HFF-Myc (cell line): ENCODE results near the gene POLR2A.

Experiments
- DNase-seq: peaks from one replicate; pipeline ENCODE4 v3.0.0-alpha.2; 2011; ENCODE audit warnings: low read depth; ENCODE audit errors: extremely low read depth
- H3K4me3 ChIP-seq: replicated peaks from 2 replicates; pipeline ENCODE4 v1.5.1; 2011; ENCODE audit warnings: low read depth, mild to moderate bottlenecking, control low read depth, low read length
- TF ChIP-seq, protein P1 (sequence below): IDR thresholded peaks from 2 replicates; pipeline ENCODE4 v1.5.1; 2012; ENCODE audit warnings: mild to moderate bottlenecking, low read depth, low read length, control low read depth; ENCODE audit errors: missing control alignments

POLR2A gene

GRCh38 chr17:7497636-7498035, 13.5 kb downstream of the POLR2A start:
- TF ChIP-seq, protein P1, sequence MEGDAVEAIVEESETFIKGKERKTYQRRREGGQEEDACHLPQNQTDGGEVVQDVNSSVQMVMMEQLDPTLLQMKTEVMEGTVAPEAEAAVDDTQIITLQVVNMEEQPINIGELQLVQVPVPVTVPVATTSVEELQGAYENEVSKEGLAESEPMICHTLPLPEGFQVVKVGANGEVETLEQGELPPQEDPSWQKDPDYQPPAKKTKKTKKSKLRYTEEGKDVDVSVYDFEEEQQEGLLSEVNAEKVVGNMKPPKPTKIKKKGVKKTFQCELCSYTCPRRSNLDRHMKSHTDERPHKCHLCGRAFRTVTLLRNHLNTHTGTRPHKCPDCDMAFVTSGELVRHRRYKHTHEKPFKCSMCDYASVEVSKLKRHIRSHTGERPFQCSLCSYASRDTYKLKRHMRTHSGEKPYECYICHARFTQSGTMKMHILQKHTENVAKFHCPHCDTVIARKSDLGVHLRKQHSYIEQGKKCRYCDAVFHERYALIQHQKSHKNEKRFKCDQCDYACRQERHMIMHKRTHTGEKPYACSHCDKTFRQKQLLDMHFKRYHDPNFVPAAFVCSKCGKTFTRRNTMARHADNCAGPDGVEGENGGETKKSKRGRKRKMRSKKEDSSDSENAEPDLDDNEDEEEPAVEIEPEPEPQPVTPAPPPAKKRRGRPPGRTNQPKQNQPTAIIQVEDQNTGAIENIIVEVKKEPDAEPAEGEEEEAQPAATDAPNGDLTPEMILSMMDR: no peak
- DNase-seq: no peak
- H3K4me3 ChIP-seq: no peak overlapping the region

DNA sequence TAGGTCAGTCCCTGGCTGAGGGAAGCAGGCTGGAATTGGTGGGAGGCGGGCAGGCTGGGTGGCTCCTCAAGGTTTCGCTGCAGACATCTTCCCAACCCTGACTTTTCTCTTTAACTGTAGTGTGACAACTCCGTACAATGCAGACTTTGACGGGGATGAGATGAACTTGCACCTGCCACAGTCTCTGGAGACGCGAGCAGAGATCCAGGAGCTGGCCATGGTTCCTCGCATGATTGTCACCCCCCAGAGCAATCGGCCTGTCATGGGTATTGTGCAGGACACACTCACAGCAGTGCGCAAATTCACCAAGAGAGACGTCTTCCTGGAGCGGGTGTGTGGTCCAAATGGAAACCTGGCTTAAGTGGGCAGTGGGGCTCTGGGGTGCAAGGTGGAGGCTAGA, 15.0 kb downstream of the POLR2A start:
- TF ChIP-seq, protein P1: no peak
- no peak for DNase-seq
- H3K4me3 ChIP-seq: no peak overlapping the region

GRCh38 chr17:7501729-7502128, 17.6 kb downstream of the POLR2A start:
- TF ChIP-seq, protein P1: no peak
- no peak for DNase-seq
- no peak overlapping the region for H3K4me3 ChIP-seq

GRCh38 chr17:7502171-7502847, 18.1 kb downstream of the POLR2A start:
- TF ChIP-seq, protein P1: no peak
- DNase-seq: no peak
- no peak overlapping the region for H3K4me3 ChIP-seq

GRCh38 chr17:7502987-7503386, 18.8 kb downstream of the POLR2A start:
- DNase-seq: no peak
- TF ChIP-seq, protein P1: peak; percentile 36
- no peak overlapping the region for H3K4me3 ChIP-seq

- TF ChIP-seq, protein P1: no peak
- no peak overlapping the region for H3K4me3 ChIP-seq
- DNase-seq: no peak
Observed at GRCh38 chr17:7503521-7503920, 19.4 kb downstream of the POLR2A start.

- H3K4me3 ChIP-seq: no peak overlapping the region
- DNase-seq: no peak
- TF ChIP-seq, protein P1: no peak
Observed at GRCh38 chr17:7508145-7508544, 24.0 kb downstream of the POLR2A start.
